Measurements from ENCODE around the gene TREH. TPM values are rescaled to one million over a fixed set of nuclear protein-coding genes. Genes with fewer than 3 reads are reported as not detected.
"Not testable (repeated sequence)": the region's sequence is repeated elsewhere in the genome, so short reads cannot be mapped to it uniquely, and the experiment has no call there.

TREH gene
- total RNA-seq, 1 donor from 2014 or later, result not detected

DNA sequence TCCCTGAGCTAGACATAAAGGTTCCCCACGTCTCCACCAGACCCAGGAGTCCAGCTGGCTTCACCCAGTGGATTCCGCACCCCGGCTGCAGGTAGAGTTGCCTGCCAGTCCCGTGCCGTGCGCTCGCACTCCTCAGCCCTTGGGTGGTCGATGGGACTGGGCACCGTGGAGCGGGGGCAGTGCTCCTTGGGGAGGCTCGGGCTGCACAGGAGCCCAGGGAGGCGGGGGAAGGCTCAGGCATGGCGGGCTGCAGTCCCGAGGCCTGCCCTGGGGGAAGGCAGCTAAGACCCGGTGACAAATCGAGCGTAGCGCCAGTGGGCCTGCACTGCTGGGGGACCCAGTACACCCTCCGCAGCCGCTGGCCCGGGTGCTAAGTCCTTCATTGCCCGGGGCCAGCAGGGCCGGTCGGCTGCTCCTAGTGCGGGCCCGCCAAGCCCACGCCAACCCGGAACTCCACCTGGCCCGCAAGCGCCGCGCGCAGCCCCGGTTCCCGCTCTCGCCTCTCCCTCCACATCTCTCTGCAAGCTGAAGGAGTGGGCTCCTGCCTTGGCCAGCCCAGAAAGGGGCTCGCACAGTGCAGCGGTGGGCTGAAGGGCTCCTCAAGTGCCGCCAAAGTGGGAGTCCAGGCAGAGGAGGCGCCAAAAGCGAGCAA, 9.5 kb upstream of the TREH start:
- DNase-seq, result no peak

DNA sequence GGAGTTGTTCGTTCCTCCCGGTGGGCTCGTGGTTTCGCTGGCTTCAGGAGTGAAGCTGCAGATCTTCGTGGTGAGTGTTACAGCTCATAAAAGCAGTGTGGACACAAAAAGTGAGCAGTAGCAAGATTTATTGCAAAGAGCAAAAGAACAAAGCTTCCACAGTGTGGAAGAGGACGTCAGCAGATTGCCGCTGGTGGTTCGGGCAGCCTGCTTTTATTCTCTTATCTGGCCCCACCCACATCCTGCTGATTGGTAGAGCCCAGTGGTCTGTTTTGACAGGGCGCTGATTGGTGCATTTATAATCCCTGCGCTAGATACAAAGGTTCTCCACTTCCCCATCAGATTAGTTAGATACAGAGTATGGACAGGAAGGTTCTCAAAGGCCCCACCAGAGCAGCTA, 8.9 kb upstream of the TREH start:
- DNase-seq, H3K9me3 Mint-ChIP-seq, H3K4me3 Mint-ChIP-seq: not testable (repeated sequence)

More for the DNA sequence above, 9.5 kb upstream of the TREH start:
- H3K4me3 Mint-ChIP-seq, result no peak overlapping the region
- peaks cover 4% of the 10 kb centered on the region for H3K27me3 Mint-ChIP-seq
- TF ChIP-seq, protein P1, sequence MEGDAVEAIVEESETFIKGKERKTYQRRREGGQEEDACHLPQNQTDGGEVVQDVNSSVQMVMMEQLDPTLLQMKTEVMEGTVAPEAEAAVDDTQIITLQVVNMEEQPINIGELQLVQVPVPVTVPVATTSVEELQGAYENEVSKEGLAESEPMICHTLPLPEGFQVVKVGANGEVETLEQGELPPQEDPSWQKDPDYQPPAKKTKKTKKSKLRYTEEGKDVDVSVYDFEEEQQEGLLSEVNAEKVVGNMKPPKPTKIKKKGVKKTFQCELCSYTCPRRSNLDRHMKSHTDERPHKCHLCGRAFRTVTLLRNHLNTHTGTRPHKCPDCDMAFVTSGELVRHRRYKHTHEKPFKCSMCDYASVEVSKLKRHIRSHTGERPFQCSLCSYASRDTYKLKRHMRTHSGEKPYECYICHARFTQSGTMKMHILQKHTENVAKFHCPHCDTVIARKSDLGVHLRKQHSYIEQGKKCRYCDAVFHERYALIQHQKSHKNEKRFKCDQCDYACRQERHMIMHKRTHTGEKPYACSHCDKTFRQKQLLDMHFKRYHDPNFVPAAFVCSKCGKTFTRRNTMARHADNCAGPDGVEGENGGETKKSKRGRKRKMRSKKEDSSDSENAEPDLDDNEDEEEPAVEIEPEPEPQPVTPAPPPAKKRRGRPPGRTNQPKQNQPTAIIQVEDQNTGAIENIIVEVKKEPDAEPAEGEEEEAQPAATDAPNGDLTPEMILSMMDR (IDR thresholded peaks at IDR 0.05), result no peak
- no peaks in the 10 kb centered on the region for H3K36me3 Mint-ChIP-seq (ENCODE audit: low read depth)
- H3K9me3 Mint-ChIP-seq, result no peaks in the 10 kb centered on the region
- no peak for ATAC-seq (ENCODE audit: low read depth)
- ChIA-PET POLR2A (interaction anchor here (0.9 to 2.2 kb wide), 6 partner anchors 101 to 268 kb away, joined by 4 to 12 read pairs (median 7); partner anchors contain the start of genes BCL9L, DDX6 and UPK2), CTCF (interaction anchor here (0.7 to 2.7 kb wide), 12 partner anchors 18 to 277 kb away, joined by 3 to 28 read pairs (median 4); partner anchors contain the start of genes BCL9L, CXCR5 and UPK2)
- no peak overlapping the region for H3K27ac Mint-ChIP-seq
- intact Hi-C loops (cut with micrococcal nuclease), result no loop called here
- H3K4me1 Mint-ChIP-seq, result peaks cover 12% of the 10 kb centered on the region

DNA sequence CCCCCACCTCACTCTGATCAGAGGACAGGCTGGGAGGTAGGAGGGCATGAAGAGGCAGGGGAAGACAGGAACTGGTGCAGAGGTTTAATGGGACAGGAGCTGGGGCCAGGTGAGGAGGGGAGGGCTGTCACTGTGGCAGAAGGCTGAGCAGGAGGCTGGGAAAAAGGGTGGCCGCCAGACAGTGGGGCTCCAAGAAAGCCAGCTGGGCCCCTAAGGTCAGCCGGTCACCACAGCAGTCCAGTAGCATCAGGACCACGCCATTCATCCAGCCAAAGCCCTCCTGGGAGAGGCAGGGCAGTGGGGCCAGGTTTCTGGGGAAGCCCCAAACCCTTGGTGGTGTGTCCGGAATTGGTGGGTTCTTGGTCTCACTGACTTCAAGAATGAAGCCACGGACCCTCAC, 8.5 kb upstream of the TREH start:
- intact Hi-C loops (cut with micrococcal nuclease), result no loop called here
- no peak for DNase-seq
- no peaks in the 10 kb centered on the region for H3K36me3 Mint-ChIP-seq (ENCODE audit: low read depth)
- TF ChIP-seq, protein P1 (IDR thresholded peaks at IDR 0.05), result no peak
- H3K4me3 Mint-ChIP-seq, result no peak overlapping the region
- H3K4me1 Mint-ChIP-seq, result peaks cover 12% of the 10 kb centered on the region
- H3K27me3 Mint-ChIP-seq, result peaks cover 4% of the 10 kb centered on the region
- no peak for ATAC-seq (ENCODE audit: low read depth)
- no peaks in the 10 kb centered on the region for H3K9me3 Mint-ChIP-seq
- no peak overlapping the region for H3K27ac Mint-ChIP-seq
- POLR2A ChIA-PET, result no interaction called here
- CTCF ChIA-PET, result interaction anchor here (1.5 kb wide), 1 partner anchor 269 kb away, joined by 3 read pairs; no protein-coding TSS in a partner anchor

More for the DNA sequence above, 8.9 kb upstream of the TREH start:
- H3K27ac Mint-ChIP-seq; POLR2A ChIA-PET; H3K36me3 Mint-ChIP-seq (ENCODE audit: low read depth); ATAC-seq (ENCODE audit: low read depth); intact Hi-C loops (cut with micrococcal nuclease); H3K27me3 Mint-ChIP-seq: not testable (repeated sequence)
- H3K4me1 Mint-ChIP-seq, result peaks cover 12% of the 10 kb centered on the region
- CTCF ChIA-PET, result interaction anchor here (1.5 to 2.0 kb wide), 3 partner anchors 196 to 278 kb away, joined by 3 to 7 read pairs (median 4); partner anchors contain the start of gene CXCR5

DNA sequence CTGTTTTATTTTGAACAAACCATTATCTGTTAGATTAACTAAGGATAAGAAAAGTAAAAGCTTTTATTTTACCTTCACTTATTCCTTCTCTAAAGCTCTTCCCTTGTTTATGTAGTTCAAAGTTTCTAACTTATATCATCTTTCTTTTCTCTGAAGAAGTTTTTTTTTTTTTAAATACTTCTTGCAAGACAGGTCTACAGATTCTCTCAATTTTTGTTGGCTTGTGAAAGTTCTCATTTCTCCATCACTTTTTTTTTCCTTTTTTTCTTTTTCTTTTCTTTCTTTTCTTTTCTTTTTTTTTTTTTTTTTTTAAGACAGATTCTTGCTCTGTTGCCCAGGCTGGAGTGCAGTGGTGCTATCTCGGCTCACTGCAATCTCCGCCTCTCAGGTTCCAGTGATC, 4.7 kb upstream of the TREH start:
- H3K27ac Mint-ChIP-seq, result no peak overlapping the region
- ATAC-seq (ENCODE audit: low read depth) (no peak), DNase-seq (no peak)
- no peaks in the 10 kb centered on the region for H3K9me3 Mint-ChIP-seq
- no peak overlapping the region for H3K4me3 Mint-ChIP-seq
- ChIA-PET POLR2A (no interaction called here), CTCF (no interaction called here)
- H3K36me3 Mint-ChIP-seq (ENCODE audit: low read depth), result no peaks in the 10 kb centered on the region
- intact Hi-C loops (cut with micrococcal nuclease), result no loop called here
- peaks cover 9% of the 10 kb centered on the region for H3K27me3 Mint-ChIP-seq
- no peaks in the 10 kb centered on the region for H3K4me1 Mint-ChIP-seq
- TF ChIP-seq, protein P1 (IDR thresholded peaks at IDR 0.05), result no peak

DNA sequence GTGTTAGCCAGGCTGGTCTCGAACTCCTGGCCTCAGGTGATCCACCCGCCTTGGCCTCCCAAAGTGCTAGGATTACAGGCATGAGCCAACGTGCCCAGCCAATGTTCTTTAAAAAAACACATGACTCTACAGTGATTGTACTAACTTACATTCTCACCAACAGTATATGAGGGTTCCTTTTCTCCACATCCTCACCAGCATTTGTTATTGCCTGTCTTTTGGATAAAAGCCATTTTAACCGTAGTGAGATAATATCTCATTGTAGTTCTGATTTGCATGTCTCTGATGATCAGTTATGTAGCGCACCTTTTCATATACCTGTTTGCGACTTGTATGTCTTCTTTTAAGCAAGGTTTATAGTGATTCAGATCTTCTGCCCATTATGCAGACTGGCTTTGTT, 3.5 kb upstream of the TREH start:
- DNase-seq; H3K4me1 Mint-ChIP-seq; ATAC-seq (ENCODE audit: low read depth); CTCF ChIA-PET; H3K27ac Mint-ChIP-seq; H3K4me3 Mint-ChIP-seq; H3K9me3 Mint-ChIP-seq; POLR2A ChIA-PET; H3K27me3 Mint-ChIP-seq; intact Hi-C loops (cut with micrococcal nuclease); H3K36me3 Mint-ChIP-seq (ENCODE audit: low read depth): not testable (repeated sequence)

DNA sequence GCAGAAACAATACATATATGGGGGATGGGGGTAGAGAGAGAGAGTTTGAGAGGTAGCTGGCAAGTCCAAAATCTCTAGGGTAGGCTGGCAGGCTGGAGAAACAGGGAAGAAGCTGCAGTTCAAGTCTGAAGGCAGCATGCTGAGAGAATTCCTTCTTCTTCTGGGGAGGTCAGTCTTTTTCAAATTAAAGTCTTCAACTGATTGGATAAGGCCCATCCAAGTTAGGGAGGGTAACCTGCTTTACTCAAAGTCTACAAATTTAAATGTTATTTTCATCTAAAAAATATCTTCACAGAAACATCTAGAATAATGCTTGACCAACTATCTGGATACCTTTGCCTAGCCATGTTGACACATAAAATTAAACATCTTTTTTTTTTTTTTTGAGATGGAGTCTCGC, 2.9 kb upstream of the TREH start:
- Mint-ChIP-seq H3K9me3 (no peaks in the 10 kb centered on the region), H3K4me1 (no peaks in the 10 kb centered on the region), H3K36me3 (ENCODE audit: low read depth) (no peaks in the 10 kb centered on the region), H3K27ac (no peak overlapping the region), H3K27me3 (peaks cover 8% of the 10 kb centered on the region), H3K4me3 (no peak overlapping the region)
- no peak for DNase-seq
- POLR2A ChIA-PET, result no interaction called here
- CTCF ChIA-PET, result no interaction called here
- intact Hi-C loops (cut with micrococcal nuclease), result no loop called here
- TF ChIP-seq, protein P1 (IDR thresholded peaks at IDR 0.05), result no peak
- ATAC-seq (ENCODE audit: low read depth), result no peak

DNA sequence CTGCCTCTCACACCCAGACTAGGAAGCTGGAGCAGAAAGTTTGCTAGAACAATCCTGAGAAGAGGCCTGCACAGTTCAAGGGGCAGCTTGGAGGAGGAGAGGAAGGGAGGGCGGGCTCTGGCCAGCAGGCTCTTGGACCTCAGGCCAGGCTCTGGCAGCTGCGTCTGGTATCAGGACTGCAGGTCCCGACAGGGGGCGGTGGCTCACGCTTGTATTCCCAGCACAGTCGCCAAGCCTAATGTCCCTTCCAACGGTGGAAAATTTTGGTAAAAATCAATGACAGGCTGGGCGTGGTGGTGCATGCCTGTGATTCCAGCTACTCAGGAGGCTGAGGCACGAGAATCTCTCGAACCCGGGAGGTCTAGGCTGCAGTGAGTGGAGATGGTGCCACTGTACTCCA, 542 bp downstream of the TREH start:
- ATAC-seq (ENCODE audit: low read depth); H3K4me3 Mint-ChIP-seq; H3K9me3 Mint-ChIP-seq; CTCF ChIA-PET; DNase-seq; H3K36me3 Mint-ChIP-seq (ENCODE audit: low read depth); H3K4me1 Mint-ChIP-seq; POLR2A ChIA-PET; H3K27ac Mint-ChIP-seq; intact Hi-C loops (cut with micrococcal nuclease): not testable (repeated sequence)
- H3K27me3 Mint-ChIP-seq, result peaks cover 12% of the 10 kb centered on the region

Measured in activated B cell treated with CpG ODN at 0.5 μM for 24 hours (primary cell).